ENCODE results near the gene LONRF3.

DNA sequence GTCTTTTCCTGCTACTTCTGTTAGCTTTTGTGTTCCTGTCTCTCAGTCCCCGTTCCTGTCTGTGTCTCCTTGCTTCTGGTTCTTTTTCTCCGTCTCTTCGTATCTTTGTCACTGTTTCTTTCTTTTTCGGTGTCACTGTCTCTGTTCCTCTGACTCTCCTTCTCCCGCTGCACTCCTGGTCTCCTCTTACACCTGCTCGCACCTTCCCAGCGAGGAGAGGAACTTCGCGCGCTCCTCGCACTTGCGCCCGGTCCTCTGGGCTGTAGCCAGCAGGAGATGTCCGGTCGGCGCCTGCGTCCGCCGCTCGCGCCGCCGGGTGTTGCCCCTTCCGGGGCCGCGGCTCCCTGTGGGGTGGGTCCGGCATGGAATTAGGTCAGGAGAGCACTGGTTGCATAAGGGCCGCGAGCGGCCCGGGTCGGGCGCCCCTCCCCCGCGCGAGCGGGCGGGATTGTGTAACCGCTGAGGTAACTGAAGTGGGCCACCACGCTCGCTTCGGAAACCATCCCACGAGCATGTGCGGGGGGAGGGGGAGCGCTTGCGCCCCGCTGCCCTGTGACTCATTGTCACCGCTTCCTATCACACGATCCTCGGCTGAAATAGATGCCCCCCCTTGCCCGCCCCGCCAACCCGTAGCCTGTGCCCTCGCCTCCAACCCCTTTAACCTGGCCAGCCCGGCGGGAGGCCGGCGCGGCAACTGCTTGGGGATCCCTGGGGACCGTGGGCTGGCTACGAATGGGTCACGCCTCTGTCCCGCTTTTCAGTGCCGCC, 1.6 kb downstream of the LONRF3 start:
- TF ChIP-seq, protein P1, sequence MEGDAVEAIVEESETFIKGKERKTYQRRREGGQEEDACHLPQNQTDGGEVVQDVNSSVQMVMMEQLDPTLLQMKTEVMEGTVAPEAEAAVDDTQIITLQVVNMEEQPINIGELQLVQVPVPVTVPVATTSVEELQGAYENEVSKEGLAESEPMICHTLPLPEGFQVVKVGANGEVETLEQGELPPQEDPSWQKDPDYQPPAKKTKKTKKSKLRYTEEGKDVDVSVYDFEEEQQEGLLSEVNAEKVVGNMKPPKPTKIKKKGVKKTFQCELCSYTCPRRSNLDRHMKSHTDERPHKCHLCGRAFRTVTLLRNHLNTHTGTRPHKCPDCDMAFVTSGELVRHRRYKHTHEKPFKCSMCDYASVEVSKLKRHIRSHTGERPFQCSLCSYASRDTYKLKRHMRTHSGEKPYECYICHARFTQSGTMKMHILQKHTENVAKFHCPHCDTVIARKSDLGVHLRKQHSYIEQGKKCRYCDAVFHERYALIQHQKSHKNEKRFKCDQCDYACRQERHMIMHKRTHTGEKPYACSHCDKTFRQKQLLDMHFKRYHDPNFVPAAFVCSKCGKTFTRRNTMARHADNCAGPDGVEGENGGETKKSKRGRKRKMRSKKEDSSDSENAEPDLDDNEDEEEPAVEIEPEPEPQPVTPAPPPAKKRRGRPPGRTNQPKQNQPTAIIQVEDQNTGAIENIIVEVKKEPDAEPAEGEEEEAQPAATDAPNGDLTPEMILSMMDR (IDR thresholded peaks at IDR 0.05) = no peak
- TF ChIP-seq POLR2A (IDR thresholded peaks at IDR 0.05) = peak in 1 of 2 donors; percentile 64

Data from adrenal gland (tissue), 5 donors.